Testis (tissue), 2 donors: ENCODE results near the gene SAMM50.

Experiments
- POLR2A ChIP-seq: fragments of 450-650 bp; IDR thresholded peaks from one replicate; pipeline ENCODE4 v1.6.1; 2017; ENCODE audit warnings: antibody characterized with exemption, mild to moderate bottlenecking, moderate library complexity
- TF ChIP-seq, protein P1 (sequence below), 3 experiments: fragments of 450-650 bp in 2 of 3; fragments of 200-600 bp in 1 of 3; sonication (generic) in 1 of 3; IDR thresholded peaks; one replicate each; pipeline ENCODE4 v1.5.1; 2016 to 2019; ENCODE audit warnings: antibody characterized with exemption in 3 of 3, mild to moderate bottlenecking in 2 of 3, moderate library complexity in 1 of 3

DNA sequence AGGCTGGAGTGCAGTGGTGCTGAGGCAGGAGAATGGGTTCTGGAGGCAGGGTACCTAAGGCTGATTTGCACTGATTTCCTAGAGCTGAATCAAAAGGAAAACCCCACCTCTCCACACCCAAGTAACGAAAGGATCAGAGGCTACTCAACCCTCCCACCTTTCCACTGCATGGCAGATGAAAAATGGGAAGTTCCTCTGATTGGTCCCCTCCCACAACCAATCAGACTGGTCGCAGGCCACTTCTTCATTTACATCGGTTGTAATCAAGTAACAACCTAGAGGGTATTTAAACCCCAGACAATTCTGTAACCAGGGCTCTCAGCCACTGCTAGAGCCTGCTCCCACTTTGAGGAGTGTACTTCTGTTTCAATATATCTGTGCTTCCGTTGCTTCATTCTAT, 50.3 kb downstream of the SAMM50 start:
- TF ChIP-seq, protein P1, sequence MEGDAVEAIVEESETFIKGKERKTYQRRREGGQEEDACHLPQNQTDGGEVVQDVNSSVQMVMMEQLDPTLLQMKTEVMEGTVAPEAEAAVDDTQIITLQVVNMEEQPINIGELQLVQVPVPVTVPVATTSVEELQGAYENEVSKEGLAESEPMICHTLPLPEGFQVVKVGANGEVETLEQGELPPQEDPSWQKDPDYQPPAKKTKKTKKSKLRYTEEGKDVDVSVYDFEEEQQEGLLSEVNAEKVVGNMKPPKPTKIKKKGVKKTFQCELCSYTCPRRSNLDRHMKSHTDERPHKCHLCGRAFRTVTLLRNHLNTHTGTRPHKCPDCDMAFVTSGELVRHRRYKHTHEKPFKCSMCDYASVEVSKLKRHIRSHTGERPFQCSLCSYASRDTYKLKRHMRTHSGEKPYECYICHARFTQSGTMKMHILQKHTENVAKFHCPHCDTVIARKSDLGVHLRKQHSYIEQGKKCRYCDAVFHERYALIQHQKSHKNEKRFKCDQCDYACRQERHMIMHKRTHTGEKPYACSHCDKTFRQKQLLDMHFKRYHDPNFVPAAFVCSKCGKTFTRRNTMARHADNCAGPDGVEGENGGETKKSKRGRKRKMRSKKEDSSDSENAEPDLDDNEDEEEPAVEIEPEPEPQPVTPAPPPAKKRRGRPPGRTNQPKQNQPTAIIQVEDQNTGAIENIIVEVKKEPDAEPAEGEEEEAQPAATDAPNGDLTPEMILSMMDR (IDR thresholded peaks at IDR 0.05), result no peak
- TF ChIP-seq POLR2A, result no peak
